ENCODE results near the gene KCNE5.
"Not testable (repeated sequence)": the region's sequence is repeated elsewhere in the genome, so short reads cannot be mapped to it uniquely, and the experiment has no call there.

The KCNE5 gene, protein sequence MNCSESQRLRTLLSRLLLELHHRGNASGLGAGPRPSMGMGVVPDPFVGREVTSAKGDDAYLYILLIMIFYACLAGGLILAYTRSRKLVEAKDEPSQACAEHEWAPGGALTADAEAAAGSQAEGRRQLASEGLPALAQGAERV

GRCh38 chrX:109624641-109625616, at the start of gene KCNE5:
Gene KCNE5, minus strand, starts transcription at chrX:109625172. Its CDS starts 152 bp downstream, at chrX:109625020.
- no peak for DNase-seq

DNA sequence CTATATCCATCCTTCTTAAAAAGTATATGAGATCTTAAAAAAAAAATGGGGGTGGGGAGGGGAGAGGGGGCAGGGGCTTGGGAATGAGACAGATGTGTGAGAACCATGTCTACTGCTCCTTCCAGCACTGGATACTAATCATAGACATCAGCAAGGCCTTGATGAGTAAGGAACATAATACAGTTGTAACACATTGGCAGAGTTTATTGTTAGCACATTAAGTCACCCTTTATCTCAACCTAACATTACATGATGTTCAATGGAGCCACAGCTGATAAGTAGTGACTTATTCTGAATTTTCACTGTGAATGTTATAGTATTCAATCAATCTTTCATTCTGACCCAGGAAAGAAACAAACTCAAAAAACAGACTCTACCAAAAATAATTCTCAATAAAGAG, 47.3 kb upstream of the KCNE5 start:
- DNase-seq: no peak

- DNase-seq: not testable (repeated sequence)
These were observed 46.2 kb upstream of the KCNE5 start for GRCh38 chrX:109671170-109671569.

GRCh38 chrX:109667986-109668385, 43.0 kb upstream of the KCNE5 start:
- DNase-seq: no peak

GRCh38 chrX:109660435-109661143, 35.6 kb upstream of the KCNE5 start:
- no peak for DNase-seq

GRCh38 chrX:109658391-109658790, 33.4 kb upstream of the KCNE5 start:
- no peak for DNase-seq

- DNase-seq: not testable (repeated sequence)
These were observed 32.4 kb upstream of the KCNE5 start for GRCh38 chrX:109657364-109657763.

DNA sequence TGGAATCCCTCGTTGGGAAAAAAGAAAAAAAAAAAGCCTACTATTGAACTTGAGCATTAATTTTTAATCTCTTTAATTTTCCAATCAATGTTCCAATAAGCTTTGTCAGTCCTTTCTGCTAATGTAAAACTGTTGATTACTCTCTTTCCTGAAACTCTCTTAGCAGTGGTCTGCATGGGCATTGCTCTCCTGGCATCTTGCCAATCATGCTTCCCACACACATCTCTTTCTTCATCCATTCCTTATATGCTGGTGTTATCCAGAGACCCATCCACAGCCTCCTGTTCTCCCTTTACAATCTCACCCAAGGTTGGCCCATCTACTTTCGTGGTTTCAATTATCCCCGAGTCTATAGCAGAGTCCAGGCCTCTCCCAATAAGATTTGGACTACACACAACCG, 31.8 kb upstream of the KCNE5 start:
- no peak for DNase-seq

DNA sequence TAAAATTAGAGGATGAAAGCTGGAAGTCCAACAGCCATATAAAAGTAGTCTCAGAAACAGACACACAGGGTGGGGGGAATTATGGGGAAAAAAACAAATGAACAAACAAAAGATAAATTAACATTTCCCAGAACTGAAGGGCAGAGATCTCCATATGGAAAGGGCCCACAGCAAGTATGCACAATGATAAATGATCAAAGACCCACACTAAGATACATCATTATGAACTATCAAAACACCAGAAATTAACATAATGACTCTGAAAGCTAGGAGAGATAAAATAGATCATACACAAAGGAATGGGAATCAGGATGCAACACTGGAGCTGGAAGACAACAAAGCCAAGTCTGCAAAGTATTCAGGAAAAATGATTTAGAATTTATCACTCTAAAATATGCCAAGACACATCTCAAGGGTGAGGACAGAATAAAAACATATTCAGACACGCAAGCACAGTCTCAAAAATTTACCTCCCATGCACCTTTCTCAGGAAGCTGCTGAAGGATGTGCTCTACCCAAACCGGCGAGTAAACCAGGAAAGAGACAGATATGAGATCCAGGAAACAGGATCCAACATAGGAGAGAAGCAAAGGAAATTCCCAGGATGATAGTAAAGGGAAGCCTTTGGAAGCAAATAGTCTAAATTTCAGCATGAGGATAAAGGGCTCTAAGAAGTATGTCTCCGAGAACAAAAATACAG, 30.7 kb upstream of the KCNE5 start:
- no peak for DNase-seq

GRCh38 chrX:109654516-109655109, 29.6 kb upstream of the KCNE5 start:
- no peak for DNase-seq

- not testable (repeated sequence) for DNase-seq
These were observed 19.7 kb upstream of the KCNE5 start for GRCh38 chrX:109644671-109645070.

GRCh38 chrX:109643687-109644086, 18.7 kb upstream of the KCNE5 start:
- DNase-seq: no peak

DNA sequence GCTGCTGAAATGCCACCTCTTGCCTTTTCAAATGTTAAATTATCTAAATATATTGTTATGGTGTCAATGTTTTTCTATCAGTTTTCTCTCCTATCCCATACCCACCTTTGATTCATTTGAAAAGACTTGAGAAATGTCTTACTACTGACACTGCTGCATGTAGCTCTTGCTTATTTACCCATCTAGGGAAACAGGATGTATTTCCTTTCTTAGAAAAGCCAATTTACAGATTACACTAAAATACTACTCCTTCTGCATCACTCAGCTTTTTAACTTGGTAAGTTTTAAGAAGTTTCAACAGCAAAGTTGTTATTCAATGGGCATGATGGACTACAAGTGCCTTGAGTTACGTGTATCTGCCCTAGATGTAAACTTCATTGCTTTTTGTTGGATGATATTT, 13.2 kb upstream of the KCNE5 start:
- no peak for DNase-seq

DNA sequence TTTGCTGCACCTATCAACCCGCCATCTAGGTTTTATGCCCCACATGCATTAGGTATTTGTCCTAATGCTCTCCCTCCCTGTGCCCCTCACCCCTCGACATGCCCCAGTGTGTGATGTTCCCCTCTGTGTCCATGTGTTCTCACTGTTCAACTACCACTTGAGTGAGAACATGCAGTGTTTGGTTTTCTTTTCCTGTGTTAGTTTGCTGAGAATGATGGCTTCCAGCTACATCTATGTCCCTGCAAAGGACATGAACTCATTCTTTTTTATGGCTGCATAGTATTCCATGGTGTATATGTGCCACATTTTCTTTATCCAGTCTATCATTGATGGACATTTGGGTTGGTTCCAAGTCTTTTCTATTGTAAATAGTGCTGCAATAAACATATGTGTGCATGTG, 12.5 kb upstream of the KCNE5 start:
- not testable (repeated sequence) for DNase-seq

GRCh38 chrX:109635146-109635545, 10.2 kb upstream of the KCNE5 start:
- no peak for DNase-seq

DNA sequence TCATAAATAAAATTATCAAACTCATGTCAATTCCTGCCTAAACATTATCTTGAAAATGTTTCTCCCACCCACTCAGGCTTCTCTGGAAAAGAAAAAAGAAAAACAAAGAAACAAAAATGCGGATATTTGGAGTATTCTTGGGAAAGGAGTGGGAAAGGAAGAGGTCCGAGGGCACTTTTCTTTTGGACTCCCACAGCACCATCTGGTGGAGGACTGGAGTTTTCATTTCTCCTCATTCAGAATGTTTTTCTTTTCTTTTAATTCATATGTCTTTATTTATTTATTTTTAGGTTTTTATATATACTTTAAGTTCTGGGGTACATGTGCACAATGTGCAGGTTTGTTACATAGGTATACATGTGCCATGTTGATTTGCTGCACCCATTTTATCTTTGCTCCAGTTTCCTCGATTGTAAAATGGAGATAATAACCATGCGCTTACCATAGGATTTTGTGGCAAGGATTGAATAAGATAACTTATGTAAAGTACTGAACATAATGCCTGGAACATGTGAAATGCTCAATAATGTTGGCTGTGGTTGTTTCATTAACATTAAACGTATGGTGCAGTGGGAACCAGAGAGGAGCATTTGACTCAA, 8.0 kb upstream of the KCNE5 start:
- no peak for DNase-seq

GRCh38 chrX:109629310-109629709, 4.3 kb upstream of the KCNE5 start:
- DNase-seq: no peak

DNA sequence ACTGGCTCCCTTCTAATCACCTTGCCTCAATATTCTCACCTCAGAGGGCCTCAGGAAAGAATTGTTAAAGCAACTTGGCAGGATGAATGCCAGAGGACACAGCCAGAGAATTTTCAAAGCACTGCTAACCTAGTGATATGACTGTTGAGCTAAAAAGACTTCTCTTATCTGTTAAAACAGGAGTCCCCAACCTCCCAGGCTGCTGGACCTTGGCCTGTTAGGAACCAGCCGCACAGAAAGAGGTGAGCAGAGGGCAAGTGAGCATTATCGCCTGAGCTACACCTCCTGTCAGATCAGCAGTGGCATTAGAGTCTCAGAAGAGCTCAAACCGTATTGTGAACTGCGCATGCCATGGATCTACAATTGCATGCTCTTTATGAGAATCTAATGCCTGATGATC, 1.7 kb upstream of the KCNE5 start:
- DNase-seq: no peak

DNA sequence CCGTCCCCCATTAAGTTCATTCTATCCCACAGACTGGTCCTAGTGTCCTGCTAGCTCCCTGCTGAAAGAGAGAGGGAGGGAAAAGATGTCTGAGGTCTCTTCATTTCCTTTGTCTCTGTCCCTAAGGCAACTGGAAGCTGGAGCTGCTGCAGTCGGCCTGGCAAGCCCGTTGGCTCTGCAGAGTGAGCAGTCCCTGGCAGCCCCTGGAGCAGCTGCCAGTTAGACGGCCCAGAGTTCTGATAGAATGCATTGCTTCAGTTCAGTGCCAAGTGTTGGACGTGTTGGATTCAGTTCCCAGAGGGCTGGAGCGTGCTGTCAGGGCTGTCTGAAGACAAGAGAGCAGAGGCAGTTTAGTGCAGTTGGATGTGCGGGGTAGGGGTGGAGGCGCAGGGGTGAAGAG, 975 bp downstream of the KCNE5 start:
- no peak for DNase-seq

- DNase-seq: no peak
These were observed 2.7 kb downstream of the KCNE5 start for GRCh38 chrX:109622270-109622669.

- DNase-seq: no peak
These were observed 5.2 kb downstream of the KCNE5 start for GRCh38 chrX:109619771-109620170.

DNA sequence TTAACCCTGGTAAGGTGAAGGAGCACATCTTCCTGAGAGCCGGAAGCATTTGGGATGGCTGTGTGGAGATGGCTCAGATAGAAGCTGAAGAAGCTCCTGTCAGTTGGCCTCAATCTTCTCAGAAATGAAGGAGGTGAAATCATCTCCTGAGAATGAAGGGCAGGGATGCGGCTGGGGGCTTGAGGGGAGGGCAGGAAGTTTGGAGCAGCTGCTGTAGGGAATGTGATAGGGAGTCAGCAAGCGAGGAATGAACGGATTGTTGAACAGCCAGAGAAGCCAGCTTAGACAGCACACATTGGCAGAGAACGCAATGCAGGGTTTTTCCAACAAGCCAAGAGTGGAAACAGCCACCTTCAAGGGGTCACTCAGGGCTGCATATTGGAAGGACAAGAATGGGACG, 10.0 kb downstream of the KCNE5 start:
- DNase-seq: no peak
